DND-41 (cell line): Measurements from ENCODE around the gene TOP2B.

Experiments used
- EZH2 ChIP-seq: IDR thresholded peaks from 3 replicates; pipeline ENCODE4 v1.6.1; 2012; ENCODE audit warnings: borderline replicate concordance, low read depth, mild to moderate bottlenecking, moderate library complexity, low read length, inconsistent platforms; ENCODE audit not compliant: severe bottlenecking
- TF ChIP-seq, protein P1 (sequence below): IDR thresholded peaks from 2 replicates; pipeline ENCODE4 v1.5.1; 2012; ENCODE audit warnings: borderline replicate concordance, low read length, moderate library complexity, mild to moderate bottlenecking; ENCODE audit not compliant: poor library complexity, severe bottlenecking; ENCODE audit errors: extremely low read depth

DNA sequence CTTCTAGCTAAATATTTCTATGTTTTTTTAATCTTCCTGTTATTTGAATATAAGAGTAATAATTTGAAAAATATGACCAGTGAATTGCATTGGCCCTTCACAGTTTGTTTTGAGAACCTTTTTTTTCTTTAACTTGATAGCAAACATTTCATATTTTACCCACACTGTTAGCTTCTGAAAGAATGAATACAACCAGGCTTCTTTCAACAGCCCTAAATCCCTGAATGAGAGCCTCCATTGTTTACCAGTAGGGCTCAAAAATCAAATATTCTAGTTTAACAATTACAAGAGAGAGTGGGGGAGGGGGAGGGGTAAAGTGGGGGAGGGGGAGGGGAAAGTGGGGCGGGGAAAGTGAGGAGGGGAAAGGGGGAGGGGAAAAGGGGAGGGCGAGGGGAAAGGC, 14.5 kb upstream of the TOP2B start:
- TF ChIP-seq, protein P1, sequence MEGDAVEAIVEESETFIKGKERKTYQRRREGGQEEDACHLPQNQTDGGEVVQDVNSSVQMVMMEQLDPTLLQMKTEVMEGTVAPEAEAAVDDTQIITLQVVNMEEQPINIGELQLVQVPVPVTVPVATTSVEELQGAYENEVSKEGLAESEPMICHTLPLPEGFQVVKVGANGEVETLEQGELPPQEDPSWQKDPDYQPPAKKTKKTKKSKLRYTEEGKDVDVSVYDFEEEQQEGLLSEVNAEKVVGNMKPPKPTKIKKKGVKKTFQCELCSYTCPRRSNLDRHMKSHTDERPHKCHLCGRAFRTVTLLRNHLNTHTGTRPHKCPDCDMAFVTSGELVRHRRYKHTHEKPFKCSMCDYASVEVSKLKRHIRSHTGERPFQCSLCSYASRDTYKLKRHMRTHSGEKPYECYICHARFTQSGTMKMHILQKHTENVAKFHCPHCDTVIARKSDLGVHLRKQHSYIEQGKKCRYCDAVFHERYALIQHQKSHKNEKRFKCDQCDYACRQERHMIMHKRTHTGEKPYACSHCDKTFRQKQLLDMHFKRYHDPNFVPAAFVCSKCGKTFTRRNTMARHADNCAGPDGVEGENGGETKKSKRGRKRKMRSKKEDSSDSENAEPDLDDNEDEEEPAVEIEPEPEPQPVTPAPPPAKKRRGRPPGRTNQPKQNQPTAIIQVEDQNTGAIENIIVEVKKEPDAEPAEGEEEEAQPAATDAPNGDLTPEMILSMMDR: no peak
- TF ChIP-seq EZH2: no peak
